GM19099 (cell line): Measurements from ENCODE around the gene TMEM273.
A peak's percentile ranks its signal among the peaks of the same experiment; 100 is the strongest.

ENCODE experiments used
- POLR2A ChIP-seq: IDR thresholded peaks from 3 replicates; pipeline ENCODE4 v1.6.1; 2011; ENCODE audit warnings: low read depth; ENCODE audit not compliant: insufficient read length; ENCODE audit errors: extremely low read depth

The TMEM273 gene

GRCh38 chr10:49187950-49188761, at the start of gene TMEM273:
TSS of gene TMEM273 (minus strand) at chr10:49188391. CDS start at chr10:49188336, 55 bp downstream.
- peak; percentile 92 for TF ChIP-seq POLR2A

DNA sequence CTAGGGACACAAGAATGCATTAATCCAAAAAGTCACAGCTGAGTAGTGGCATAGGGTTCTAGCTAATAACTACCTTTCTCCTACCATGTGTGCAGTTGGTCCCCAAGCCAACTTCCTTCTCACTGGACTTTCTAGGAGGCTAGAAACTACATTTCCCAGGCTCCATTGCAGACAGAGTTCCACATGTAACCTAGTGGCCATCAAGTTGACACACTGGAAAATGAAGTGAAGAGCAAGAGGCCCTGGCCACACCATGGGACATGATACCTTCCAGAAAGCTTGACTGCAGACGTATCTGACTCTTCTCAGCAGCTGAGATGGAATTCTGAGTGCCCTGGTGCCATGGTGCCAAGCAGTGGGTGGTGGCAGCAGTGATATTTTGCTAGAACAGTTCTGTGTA, 49.8 kb upstream of the TMEM273 start:
- TF ChIP-seq POLR2A = no peak

- TF ChIP-seq POLR2A = no peak
These were observed 47.2 kb upstream of the TMEM273 start for GRCh38 chr10:49235392-49235791.

- TF ChIP-seq POLR2A = no peak
These were observed 43.1 kb upstream of the TMEM273 start for GRCh38 chr10:49231086-49231820.

GRCh38 chr10:49230004-49230403, 41.8 kb upstream of the TMEM273 start:
- no peak for TF ChIP-seq POLR2A

- no peak for TF ChIP-seq POLR2A
These were observed 40.5 kb upstream of the TMEM273 start for GRCh38 chr10:49228677-49229076.

DNA sequence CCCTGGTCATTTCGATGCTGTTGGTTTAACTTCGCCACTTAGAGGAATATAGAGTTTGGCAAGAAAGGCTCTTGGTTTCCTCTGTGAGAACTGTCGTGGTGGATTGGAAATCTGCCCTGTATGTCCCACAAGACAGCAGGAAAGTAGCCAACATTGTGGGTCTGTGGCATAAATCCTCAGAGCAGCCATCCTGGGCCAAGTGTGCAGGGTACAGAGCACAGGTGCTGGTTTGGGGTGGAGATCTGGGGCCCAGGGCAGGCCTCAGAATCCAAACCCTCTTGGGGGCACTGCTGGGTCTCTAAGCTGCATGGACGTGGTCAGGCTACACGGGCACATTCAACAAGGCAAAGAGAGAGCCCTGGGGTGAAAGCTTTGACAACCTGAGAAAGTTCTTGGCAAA, 39.2 kb upstream of the TMEM273 start:
- no peak for TF ChIP-seq POLR2A

DNA sequence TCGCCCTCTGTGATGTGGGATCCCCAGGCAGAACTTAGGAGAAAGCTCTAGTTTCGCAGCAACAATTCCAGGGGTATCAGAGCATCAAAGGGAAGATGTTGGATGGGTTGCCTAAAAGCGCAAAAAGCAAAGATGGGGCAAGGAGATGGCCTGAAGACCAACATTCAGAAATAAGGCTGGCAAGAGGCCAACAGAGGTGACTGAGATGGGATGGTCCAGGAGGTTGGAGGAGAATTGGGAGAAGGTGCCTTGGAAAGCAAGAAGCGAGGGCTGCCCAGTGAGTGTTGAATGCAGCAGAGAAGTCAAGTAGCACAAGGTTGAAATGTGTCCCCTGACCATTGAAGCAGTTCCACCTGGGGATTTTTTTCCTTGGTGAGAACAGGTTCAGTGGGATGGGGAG, 38.4 kb upstream of the TMEM273 start:
- TF ChIP-seq POLR2A = no peak

DNA sequence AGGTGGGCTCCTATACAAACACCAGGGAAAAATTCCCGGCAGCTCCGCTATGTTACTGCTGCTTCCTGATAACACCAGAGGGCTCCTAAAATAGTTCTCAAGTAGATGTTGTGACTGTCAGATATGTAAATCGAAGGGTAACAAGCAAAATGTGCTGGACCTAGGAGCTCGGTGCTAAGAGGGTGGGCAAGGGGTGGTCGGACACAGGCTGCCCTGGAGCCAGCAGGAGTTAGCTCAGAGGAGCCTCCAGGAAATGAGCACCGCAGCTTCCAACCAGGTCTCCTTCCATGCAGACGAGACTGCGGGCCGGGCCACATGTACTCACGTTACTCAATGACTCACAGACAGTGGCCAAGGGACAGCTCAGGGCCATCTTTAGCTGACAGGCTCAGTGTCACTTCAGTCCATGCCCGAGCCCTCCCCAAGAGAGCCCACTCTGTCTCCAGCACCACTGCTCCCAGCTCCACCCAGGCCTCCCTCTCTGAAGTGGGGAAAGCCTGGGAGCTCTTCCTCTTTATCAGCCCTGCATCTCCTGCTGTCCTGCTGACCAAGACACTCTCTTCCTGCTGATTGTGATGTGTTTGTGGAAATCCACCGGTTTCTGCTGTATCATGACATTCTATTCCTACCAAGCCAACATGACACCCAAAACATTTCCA, 37.2 kb upstream of the TMEM273 start:
- no peak for TF ChIP-seq POLR2A

GRCh38 chr10:49223205-49223604, 35.0 kb upstream of the TMEM273 start:
- no peak for TF ChIP-seq POLR2A

DNA sequence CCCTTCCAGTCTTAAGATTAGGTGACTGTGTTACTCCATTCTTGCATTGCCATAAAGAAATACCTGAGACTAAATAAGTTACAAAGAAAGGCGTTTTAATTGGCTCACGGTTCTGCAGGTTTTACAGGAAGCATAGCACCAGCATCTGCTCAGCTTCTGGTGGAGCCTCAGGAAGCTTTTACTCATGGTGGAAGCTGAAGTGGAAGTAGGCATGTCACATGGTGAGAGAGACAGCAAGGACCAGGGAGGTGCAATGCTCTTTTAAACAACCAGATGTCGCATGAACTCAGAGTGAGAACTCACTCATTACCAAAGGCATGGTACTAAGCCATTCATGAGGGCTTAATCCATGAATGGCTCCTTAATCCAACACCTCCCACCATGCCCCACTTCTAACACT, 34.0 kb upstream of the TMEM273 start:
- TF ChIP-seq POLR2A = no peak

DNA sequence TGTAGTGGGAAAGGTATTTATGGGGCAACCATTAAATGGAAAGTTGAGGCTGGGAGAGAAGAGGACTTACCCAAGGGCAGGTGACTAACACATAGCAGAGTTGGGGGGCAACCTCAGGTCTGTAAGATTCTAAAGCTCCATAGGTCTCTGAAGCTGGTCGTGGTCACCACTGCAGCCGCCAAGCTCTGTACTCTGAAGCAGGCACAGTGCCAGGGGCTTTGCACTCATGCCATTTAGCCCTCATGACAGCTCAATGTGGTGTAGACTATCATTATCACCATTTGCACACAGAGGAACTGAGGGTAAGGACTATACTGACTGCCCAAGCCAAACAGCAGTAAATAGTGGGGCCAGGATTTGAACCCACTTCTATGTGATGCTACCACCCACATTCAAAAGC, 32.5 kb upstream of the TMEM273 start:
- TF ChIP-seq POLR2A = no peak

DNA sequence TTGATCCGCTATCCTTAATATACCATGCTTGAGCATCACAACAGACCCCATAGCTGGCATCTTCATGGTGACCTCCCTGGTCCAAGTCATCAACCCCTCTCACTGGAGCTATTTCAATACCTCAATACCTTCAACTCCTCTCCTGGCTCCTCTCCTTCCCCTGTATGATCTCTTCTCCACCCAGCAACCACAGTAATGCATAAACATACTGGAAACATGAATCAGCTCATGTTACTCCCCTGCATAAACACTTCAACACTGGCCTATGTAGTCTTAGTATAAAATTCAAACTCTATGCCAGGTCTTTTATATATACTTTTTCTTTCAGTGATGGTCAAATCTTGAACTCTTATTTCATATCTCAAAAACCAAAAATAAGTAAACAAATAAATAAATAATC, 31.8 kb upstream of the TMEM273 start:
- no peak for TF ChIP-seq POLR2A

DNA sequence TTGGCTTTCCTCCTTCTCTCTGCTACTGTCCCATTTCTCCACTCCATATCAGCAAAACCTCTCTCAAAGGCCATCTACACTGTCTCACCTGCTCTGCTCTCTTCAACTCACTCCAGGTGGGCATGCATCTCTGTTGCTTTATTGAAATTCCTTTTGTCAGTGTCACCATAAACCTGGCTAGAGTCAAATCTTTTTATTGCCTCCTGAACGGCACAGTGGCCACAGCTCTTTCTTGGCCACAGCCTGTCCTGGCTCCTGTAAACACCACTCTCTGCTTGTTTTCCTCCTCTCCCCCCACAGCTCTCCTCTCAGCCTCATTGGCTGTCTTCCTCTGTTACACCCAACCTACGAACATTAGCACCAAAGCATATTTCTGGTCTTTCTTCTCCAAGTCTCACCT, 31.1 kb upstream of the TMEM273 start:
- no peak for TF ChIP-seq POLR2A

- TF ChIP-seq POLR2A = no peak
These were observed 30.3 kb upstream of the TMEM273 start for GRCh38 chr10:49218480-49218879.

GRCh38 chr10:49217645-49218044, 29.5 kb upstream of the TMEM273 start:
- TF ChIP-seq POLR2A = no peak
